NCI-H1694 (cell line): ENCODE results near the gene MGAT4D.
"Not testable (repeated sequence)": the region's sequence is repeated elsewhere in the genome, so short reads cannot be mapped to it uniquely, and the experiment has no call there.

Source experiments
- DNase-seq: peaks from one replicate; lab custom pipeline; 2025; lab: John Stamatoyannopoulos, UW

MGAT4D gene

DNA sequence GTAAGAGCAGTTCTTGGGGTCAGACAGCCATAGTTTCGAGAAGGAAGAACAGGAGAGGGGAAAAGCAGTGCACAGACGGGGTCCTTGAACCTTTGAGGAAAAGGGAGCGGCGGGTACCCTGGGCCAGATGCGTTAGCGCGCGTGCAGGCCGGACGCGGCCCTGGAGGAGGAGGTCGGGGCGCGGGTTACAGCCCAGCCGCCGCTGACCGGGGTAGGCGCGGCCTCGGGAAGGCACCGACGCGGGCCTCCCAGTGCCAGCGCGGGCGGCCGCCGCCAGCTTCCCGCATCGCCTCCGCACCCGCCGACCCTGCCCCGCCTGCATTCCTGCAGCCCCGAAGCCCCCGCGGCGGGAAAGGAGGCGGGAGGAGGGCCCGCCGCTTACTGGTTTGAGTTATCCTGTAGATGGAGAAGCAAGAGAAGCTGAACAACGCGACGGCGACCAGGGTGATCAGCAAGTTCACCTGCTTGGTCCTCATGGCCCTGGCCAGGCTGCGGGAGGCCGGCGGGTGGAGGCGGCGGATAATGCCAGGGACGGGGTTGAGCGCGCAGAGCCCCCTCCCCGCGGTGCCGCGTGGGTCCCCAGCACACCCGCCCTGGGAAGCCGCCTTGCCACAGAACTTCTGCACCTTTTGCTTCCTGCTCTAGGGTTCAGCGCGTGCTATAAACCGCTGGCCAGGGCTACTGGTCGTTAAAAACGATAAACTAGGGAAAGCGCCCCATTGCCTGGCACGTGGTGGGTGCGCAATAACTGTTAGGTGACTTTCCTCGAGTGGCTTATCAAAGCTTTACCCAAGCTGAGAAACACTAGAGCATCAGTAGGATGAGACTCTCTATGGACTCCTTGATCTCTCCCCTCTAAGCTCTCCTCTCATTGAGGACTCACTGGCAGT, at the start of gene MGAT4D:
Gene MGAT4D, minus strand, starts transcription at position 547 of the 890 bp plus-strand sequence. Its CDS starts 71 bp downstream, at position 476.
- no peak for DNase-seq

DNA sequence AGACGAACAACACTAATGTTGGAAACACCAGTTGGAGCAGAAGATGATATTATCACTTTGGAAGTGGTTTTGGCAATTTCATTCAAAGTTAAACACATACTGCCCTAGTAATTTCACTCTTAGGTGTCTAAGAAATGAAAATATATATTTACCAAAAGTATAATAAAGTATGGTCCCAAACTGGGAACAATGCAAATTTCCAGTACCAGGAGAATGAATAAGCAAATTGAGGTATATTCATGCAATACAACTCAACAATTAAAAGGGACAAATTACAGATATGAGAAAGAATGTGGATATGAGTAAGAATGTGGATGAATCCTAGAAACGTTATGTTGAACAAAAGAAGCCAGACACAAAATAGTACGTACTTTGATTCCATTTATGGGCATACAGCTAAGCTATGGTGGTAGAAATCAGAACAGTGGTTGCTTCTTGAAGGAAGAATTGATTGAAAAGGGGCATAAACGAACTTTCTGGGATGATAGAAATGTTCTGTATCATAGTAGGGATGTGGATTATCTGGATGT, 35.9 kb upstream of the MGAT4D start:
- no peak for DNase-seq

DNA sequence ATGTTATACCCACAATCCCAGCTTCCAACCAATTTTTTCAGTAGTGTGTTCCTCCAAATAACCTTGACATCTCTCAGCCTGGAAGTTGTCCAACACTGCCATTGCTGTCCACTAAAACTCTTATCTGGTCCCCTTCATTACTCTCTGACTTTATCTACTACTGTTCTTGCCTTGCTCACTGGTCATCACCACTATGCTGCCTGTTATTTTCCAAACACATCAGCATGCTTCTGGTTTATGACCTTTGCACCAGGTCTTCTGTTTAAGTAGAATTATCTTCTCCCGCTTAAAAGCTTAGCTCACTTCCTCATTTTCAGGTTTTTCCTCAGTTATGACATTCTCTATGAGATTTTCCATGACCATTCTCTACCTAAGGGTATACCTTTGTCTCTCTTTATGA, 31.3 kb upstream of the MGAT4D start:
- DNase-seq = no peak

DNA sequence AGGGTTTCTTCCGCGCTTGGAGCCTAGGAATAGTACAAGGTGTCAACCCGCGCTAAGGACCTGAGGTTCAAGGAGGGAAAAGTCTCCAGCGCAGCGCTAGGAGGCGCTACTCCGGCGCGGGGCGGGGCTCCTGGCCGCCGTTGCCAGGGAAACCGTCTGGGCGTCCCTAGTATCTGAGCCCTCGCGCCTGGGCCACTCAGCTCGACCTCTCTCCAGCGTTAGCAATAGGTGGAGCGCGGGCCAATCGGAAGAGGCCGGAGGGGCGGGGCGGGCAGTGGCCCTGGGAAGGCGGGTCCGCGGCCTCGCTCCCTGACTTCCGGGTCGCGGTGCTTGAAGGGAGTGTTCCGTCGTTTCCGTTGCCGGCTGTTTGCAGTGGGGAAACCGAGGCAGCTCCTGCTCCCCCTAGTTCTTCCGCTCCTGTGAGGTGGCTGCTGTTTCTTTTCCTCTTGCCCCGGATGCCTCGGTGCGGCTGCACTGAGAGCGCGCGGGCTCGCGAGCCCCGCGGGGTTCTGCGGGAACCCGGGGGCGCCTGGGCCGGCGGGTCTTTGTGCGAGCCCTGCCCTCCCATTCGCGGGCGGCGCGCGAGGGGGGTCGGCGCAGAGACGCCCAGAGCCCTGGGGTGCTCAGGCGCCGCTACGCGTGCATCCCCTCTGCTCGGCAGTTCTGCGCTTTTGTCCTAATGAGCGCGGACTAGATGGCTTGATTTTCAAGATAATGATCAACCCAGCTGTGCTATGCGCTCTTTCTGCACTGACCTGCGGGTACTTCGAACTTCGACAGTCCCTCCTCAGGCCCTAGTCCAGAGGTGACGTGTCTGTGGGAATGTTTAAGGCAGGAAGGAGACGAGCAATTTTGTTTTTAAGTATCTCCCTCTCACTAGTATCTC, 26.0 kb upstream of the MGAT4D start, which contains the start of gene ELMOD2:
Gene ELMOD2, plus strand, starts transcription at position 312 of the 886 bp plus-strand sequence. CDS start 1,261 bp downstream, outside the sequence.
- peak; percentile 91 for DNase-seq

DNA sequence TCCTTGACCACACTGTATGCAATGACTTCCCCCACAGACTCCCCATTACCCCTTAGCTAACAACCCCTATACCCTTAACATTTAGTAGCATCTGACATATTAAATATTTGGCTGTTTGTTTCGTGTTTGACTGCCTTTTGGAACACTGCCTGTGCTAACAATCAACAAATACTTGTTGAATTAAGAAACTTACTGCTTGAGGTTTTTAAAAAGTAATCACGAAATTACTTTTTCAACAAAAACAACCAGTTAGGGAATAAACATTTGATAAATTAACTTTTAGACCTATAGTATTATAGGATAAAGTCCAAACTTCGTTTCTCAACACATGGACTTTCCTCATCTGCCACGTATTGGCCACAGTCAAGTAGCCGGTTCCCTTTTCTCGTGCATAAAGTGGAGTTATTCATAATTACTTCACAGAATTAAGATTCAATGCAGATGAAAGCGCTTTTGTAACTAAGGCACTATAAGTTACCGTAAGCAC, 25.3 kb upstream of the MGAT4D start:
- no peak for DNase-seq

DNA sequence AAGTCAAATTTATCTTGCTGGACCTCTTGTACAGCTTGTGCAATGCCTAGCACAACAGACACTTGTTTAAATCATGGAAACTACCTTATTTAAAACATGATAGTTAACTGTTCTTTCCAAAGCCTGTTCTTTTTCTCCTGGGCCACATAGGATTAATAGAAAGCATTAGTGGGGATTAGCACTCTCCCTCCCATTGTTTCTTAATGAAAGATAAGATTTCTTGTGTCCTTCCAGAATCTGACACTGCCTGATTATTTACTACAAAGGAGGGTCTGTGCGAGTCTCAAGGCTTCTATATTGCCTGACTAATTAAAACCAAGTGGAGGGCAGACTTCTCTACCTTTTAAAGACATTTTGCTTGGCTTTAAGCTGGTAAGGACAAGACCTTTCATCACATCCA, 17.3 kb upstream of the MGAT4D start:
- DNase-seq = no peak

DNA sequence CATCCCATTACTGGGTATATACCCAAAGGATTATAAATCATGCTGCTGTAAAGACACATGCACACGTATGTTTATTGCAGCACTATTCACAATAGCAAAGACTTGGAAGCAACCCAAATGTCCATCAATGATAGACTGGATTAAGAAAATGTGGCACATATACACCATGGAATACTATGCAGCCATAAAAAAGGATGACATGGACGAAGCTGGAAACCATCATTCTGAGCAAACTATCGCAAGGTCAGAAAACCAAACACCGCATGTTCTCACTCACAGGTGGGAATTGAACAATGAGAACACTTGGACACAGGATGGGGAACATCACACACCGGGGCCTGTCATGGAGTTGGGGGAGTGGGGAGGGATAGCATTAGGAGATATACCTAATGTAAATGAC, 15.7 kb upstream of the MGAT4D start:
- not testable (repeated sequence) for DNase-seq

DNA sequence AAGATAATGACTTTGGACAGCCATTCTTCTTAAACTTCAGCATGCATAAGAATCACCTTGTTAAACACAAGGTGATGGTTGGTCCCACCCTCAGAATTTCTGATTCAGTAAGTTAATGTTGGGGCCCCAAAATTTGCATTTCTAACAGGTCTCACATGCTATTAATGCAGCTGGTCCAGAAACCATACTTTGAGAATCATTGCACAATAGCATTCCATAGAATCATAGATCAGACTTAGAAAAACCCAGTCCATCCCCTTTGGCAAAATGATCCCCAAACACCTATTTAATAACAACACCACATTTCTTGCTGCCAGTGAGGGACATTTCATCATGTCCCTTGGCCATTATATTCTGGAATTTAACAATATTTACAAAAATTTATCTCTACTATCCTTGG, 6.2 kb upstream of the MGAT4D start:
- no peak for DNase-seq

DNA sequence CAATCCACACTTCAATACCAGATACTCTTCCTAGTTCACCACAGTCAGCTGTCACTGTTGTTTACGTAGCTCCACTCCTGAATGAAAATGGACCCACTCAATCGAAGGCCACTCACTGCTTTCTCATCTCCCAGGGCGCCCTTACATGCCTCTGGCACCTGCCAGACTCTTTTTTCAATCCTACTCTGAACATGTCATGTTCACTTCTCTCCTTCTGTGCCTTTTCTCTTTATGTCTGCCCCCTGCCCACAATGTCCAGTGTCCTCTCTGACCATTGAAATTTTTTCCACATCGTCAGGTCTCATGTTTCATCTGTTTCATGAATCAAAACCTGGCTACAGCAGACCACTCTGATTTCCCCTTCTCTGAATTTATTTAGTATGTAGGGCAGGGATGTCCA, 1.3 kb upstream of the MGAT4D start:
- DNase-seq = no peak

DNA sequence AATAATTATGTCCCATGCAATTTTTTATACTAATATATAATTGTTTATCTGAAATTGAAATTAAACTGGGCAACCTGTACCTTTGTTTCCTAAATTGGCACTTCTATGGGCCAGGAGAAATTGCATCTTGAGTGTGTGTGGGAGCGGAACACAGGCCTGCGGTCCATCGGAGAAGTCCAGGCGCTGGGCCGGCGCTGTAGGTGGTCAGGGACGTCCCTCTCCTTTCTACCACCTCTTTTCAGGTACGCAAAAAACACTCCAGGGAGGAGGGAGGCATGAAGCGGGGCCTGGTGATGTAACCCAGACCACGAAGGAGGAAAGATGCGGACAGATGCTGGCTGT, 717 bp downstream of the MGAT4D start:
- DNase-seq = no peak

DNA sequence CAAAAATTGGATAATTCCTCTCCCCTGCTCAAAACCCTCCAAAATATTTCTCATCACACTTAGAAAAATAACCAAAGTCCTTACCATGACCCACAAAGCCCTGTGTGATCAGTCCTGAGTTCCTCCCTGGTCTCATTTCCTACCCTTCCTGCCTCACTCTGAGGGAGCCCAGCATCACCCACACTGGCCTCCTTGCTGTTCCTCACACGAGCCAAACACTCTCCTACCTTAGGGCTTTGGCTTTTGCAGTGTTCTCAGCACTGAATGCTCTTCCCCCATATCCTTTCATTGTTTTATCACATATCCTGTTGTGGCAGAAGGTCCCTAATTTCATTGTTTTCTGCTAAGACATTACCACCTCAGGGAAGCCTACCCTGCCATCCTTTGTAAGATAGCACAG, 12.2 kb downstream of the MGAT4D start:
- DNase-seq = no peak

DNA sequence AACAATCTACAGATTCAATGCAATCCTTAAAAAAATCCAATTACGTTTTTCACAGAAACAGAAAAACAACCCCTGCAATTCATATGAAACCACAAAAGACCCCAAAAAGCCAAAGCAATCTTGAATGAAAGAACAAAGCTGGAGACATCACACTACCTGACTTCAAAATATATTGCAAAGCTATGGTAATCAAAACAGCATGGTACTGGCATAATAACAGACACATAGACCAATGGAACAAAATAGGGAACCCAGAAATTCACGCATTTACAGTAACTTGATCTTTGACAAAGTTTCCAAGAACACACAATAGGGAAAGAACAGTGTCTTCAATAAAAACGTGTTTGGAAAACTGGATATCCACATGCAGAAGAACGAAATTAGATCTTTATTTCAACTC, 14.6 kb downstream of the MGAT4D start:
- DNase-seq = no peak

DNA sequence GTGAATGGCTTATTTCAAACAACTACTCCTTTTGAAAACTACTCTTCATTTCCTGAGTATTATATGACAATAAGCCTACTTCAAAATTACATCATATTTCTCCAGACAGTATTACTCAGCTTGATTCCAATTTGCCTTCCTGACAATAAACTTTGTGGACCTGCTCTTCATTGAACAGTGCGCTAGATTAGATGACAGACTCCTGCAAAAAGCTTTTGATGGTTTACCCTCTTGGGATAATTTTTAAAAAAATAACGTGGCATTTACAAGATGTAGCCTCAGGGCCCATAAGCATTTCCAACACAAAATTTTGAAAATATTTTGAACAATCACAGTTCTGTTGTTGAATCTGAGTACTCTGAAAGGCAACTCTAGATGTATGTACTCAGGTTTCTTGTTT, 25.9 kb downstream of the MGAT4D start:
- no peak for DNase-seq

DNA sequence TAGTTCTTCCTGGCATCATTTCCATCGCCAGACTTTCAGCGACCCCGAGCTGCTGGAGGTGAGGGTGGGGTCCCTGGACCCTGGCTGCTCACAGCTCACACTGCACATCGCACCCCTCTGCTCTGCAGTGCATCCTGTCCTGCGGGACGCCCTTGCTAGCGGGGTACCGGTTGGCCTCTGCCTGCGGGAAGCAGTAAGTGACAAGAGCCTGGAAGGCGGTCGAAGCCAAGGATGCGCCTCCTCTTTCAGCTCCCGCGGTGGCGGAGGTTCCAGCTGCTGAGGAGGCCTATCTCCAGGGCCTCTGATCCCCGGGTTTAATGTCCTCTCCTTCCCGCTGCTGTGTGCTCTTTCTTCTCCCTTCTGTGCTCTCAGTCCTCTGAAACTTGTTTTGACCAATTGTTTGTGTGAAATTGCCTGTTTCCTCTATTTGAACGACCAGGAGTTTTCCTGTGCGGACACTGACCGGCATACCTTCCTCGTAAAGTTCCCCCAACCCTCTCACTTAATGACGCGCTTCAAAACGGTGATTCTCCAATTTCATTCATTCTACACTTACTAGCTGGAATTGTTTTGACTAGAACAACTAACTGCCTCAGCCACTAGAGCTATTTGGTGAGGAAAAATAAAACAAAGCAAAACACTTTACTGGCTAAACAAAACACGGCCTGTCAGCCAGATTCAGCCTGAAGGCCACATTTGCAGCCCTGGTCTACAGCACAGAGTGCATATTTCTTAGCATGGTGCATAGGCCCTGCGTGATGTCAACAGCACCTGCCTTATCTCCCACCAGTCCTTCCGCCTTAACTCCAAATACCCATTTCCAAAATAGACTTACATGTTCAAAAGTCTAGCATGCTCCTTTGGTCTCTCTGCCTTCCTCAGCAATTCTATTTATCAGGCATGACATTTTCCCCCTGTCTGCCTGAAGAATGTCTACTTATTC, 28.0 kb downstream of the MGAT4D start:
- no peak for DNase-seq

DNA sequence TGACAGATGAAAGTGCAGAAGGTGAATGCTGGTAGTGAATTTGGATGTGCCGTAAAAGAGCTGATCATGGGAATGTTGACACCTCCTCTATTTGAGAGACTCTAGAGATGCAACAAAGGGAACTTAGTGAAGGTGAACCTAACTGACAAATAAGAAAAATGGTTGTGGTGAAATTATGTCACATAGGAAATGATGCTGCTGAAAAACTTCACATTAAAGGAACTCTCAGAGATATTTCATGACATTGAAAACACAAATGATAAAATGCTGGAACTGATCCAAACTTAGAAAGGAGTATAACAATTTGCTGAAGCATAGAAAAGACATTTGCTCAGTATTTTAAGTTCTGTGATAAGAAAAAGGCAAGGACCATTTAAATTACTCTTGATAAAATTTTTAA, 31.9 kb downstream of the MGAT4D start:
- DNase-seq = no peak

DNA sequence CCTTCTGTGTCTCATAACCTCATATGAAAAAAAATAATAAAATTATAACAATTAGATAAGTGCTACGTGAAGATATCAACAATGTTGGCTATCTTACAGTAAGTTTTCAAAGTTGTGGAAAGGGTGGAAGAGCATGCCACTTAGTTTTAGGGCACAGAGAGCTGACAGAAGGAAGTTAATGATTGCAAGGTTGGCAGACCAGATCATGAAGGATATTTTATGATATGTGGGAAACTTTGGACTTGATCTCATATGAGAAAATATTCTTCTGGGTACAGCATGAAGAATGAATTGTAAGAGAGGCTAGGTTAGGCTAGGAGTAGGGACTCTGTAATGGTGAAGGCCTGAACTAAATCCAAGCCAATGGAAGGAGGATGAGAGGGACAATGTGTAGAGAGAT, 34.5 kb downstream of the MGAT4D start:
- DNase-seq = no peak

DNA sequence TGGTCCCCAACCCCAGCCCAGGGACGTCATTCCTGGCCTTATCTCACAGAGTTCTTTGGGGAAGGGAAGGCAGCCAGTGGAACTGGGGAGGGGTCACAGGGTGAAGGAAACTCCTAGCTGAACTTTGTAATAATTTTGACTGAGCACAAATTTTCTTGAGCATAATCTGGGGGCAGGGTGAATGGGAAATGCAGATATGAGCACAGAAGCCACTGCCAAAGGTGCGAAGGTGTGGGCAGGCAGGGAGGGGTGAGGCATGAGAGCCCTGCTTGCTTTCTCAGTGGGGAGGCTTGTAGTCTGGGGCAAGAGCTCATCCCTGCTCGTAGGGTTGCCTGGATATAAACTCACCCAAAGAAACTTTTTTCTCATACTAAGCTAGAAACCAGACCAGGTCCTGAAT, 34.9 kb downstream of the MGAT4D start:
- DNase-seq = no peak

DNA sequence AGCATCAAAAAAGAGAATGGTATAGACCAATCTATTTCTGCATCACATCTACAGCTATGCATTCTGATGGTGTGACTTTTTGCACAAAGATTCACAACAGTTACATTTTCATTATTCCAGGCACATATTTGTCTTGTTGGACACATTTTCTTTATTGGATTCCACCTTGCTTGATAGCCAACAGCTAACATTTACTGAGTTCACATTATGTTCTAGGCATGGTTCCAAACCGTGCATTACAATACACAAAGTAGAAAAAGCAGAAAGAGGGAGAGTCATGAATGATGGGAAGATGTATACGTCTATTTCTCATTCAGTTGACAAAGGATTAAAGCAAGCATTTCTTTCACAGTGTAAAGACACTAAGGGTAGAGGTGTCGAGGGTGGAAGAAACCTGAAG, 47.7 kb downstream of the MGAT4D start:
- no peak for DNase-seq

DNA sequence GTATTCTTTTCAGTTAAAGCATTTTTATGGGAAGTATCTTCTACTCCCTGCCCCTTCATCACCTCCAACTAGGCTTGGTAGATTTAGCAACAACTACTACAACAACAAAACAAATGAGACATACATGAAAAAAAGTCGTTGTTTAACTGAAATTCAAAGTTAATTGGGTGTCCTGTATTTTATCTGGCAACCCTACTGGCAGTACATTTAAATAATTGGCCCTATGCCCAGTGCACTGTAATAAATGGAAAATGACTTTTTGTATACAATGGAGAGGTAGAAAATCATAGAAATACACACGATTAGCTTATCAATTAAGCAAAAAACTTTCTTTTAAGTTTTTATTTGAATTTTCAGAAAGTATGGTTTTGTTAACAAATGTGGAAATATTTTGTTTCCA, 49.3 kb downstream of the MGAT4D start:
- DNase-seq = no peak

DNA sequence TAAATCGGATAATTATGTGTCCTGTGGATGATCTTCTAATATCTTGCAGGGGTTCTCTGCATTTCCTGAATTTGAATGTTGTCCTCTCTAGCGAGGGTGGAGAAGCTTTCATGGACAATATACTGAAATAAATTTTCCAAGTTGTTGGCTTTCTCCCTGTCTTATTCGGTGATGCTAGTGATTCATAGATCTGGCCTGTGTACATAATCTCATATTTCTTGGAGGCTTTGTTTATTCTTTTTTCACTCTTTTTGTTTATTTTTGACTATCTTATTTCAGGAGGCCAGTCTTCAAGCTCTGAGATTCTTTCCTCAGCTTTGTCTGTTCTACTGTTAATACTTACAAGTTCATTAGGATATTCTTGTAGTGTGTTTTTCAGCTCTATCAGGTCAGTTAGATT, 49.9 kb downstream of the MGAT4D start:
- no peak for DNase-seq

DNA sequence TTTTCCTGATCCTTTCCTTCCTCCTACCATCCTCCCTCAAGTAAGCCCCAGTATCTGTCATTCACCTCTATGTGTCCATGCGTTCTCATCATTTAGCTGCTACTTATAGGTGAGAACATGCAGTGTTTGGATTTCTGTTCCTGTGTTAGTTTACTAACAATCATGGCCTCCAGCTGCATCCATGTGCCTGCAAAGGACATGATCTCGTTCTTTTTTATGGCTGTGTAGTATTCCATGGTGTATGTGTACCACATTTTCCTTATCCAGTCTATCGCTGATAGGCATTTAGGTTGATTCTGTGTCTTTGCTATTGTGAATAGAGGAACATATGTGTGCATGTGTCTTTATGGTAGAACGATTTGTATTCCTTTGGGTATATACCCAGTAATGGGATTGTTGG, 53.7 kb downstream of the MGAT4D start:
- DNase-seq = not testable (repeated sequence)
